HepG2 (cell line): ENCODE results near the gene PDGFB. TPM values are rescaled to one million over a fixed set of nuclear protein-coding genes. Genes with fewer than 3 reads are reported as not detected.

Experiments used
- ATAC-seq: fragments of 200-7000 bp; cut with Tn5 transposase; 3 replicates; pipeline ENCODE4 v1.9.1; 2020; ENCODE audit warnings: mild to moderate bottlenecking, moderate library complexity
- BruUV-seq: library from RNA; stranded (reverse); fragments of 400-500 nt; replicated peaks from 2 replicates; lab custom pipeline; 2021; lab: Mats Ljungman, UMichigan
- CTCF ChIA-PET: fragments of 300-600 bp; formaldehyde crosslinking; extraction: SDS; loops from one replicate; lab custom pipeline; 2021; ENCODE audit warnings: low total read pairs, inconsistent platforms, low intra/inter-chr PET ratio; lab: Yijun Ruan, JAX
- POLR2A ChIA-PET: fragments of 350-600 bp; sonication (Branson Sonifier 250); formaldehyde crosslinking; loops from one replicate; lab custom pipeline; 2020; ENCODE audit warnings: antibody characterized with exemption, inconsistent platforms; lab: Yijun Ruan, JAX
- DNase-seq: peaks from one replicate; pipeline ENCODE4 v3.0.0-alpha.2; 2015; ENCODE audit warnings: low spot score
- FAIRE-seq: peaks from 3 replicates; lab custom pipeline; 2011; peaks lifted over from hg19 to GRCh38; lab: Jason Lieb, UNC
- H2AFZ ChIP-seq: one replicate; pipeline ENCODE4 v1.6.1; 2011; ENCODE audit warnings: low read length, inconsistent platforms
- H3K27ac ChIP-seq: fragments of 300-600 bp; 3 replicates; pipeline ENCODE4 v1.8.0; 2011; ENCODE audit warnings: mixed run types, mild to moderate bottlenecking, mixed read lengths, low read length, inconsistent platforms; ENCODE audit not compliant: insufficient read depth; ENCODE audit errors: extremely low read length
- H3K27me3 ChIP-seq, 2 experiments: fragments of 200-600 bp in 1 of 2; 2 replicates in 1 of 2; 3 replicates in 1 of 2; pipeline versions ENCODE4 v1.6.0 to v1.8.0; 2011; ENCODE audit warnings: low read length in 2 of 2, mild to moderate bottlenecking in 2 of 2, moderate library complexity in 2 of 2, inconsistent platforms in 1 of 2; ENCODE audit not compliant: insufficient read depth in 2 of 2, control insufficient read depth in 1 of 2
- H3K36me3 ChIP-seq, 2 experiments: fragments of 200-600 bp in 1 of 2; replicated peaks in 1 of 2; 2 replicates in 1 of 2; 3 replicates in 1 of 2; pipeline versions ENCODE4 v1.5.1 to v1.8.0; 2011; ENCODE audit warnings: low read length in 2 of 2, inconsistent platforms in 1 of 2; ENCODE audit not compliant: insufficient read depth in 2 of 2, control insufficient read depth in 1 of 2
- H3K4me1 ChIP-seq: 2 replicates; pipeline ENCODE4 v1.5.1; 2012; ENCODE audit warnings: low read length, inconsistent platforms; ENCODE audit not compliant: insufficient read depth
- H3K4me2 ChIP-seq: 2 replicates; pipeline ENCODE4 v1.6.0; 2011; ENCODE audit warnings: low read depth, low read length, inconsistent platforms
- H3K4me3 ChIP-seq, 3 experiments: fragments of 200-600 bp in 1 of 3; sonication (generic), shearing (Covaris generic) in 1 of 3; replicated peaks in 1 of 3; 2 replicates each; pipeline ENCODE4 v1.5.1; 2011 to 2016; ENCODE audit warnings: low read length in 3 of 3, inconsistent platforms in 2 of 3, low read depth in 2 of 3, mild to moderate bottlenecking in 2 of 3, control low read depth in 1 of 3, mixed read lengths in 1 of 3; ENCODE audit not compliant: insufficient read depth in 1 of 3
- H3K79me2 ChIP-seq: one replicate; pipeline ENCODE4 v1.6.1; 2011; ENCODE audit warnings: low read length, inconsistent platforms; ENCODE audit not compliant: insufficient read depth
- H3K9ac ChIP-seq: 2 replicates; pipeline ENCODE4 v1.6.0; 2011; ENCODE audit warnings: mild to moderate bottlenecking, low read depth, low read length, inconsistent platforms; ENCODE audit not compliant: insufficient read depth
- H3K9me3 ChIP-seq: 2 replicates; pipeline ENCODE4 v1.5.1; 2012; ENCODE audit warnings: mild to moderate bottlenecking, low read length
- H4K20me1 ChIP-seq: 2 replicates; pipeline ENCODE4 v1.6.0; 2011; ENCODE audit warnings: inconsistent platforms, mild to moderate bottlenecking, low read length, moderate library complexity; ENCODE audit not compliant: insufficient read depth
- ADNP ChIP-seq: sonication (generic); formaldehyde crosslinking; IDR thresholded peaks from 2 replicates; pipeline ENCODE4 v1.4.0; 2020; ENCODE audit warnings: missing genetic modification reagents
- BRF2 ChIP-seq: sonication (generic); formaldehyde crosslinking; IDR thresholded peaks from 2 replicates; pipeline ENCODE4 v1.8.1; 2022; ENCODE audit warnings: mild to moderate bottlenecking, missing genetic modification reagents
- CBX1 ChIP-seq: IDR thresholded peaks from one replicate; pipeline ENCODE4 v1.6.1; 2016; ENCODE audit warnings: antibody characterized with exemption, low read depth
- CCDC6 ChIP-seq: sonication (generic); formaldehyde crosslinking; IDR thresholded peaks from 2 replicates; pipeline ENCODE4 v1.8.1; 2022; ENCODE audit warnings: mild to moderate bottlenecking, missing genetic modification reagents, moderate library complexity
- ELF3 ChIP-seq: IDR thresholded peaks from 2 replicates; pipeline ENCODE4 v1.6.1; 2016; ENCODE audit warnings: missing genetic modification reagents, missing compliant biosample characterization
- HMGA1 ChIP-seq: sonication (generic); formaldehyde crosslinking; conservative IDR thresholded peaks from 2 replicates; pipeline ENCODE4 v1.4.0; 2020; ENCODE audit warnings: missing genetic modification reagents
- HNF4A ChIP-seq: sonication (generic); formaldehyde crosslinking; IDR thresholded peaks from 2 replicates; pipeline ENCODE4 v1.4.0; 2020; ENCODE audit warnings: missing genetic modification reagents
- KDM1A ChIP-seq: IDR thresholded peaks from 2 replicates; pipeline ENCODE4 v1.6.1; 2016; ENCODE audit warnings: missing compliant biosample characterization
- KDM2A ChIP-seq: sonication (generic); formaldehyde crosslinking; IDR thresholded peaks from 2 replicates; pipeline ENCODE4 v1.4.0; 2020; ENCODE audit warnings: low read depth, missing genetic modification reagents, borderline replicate concordance
- MED1 ChIP-seq: sonication (generic); formaldehyde crosslinking; IDR thresholded peaks from 2 replicates; pipeline ENCODE4 v1.4.0; 2020; ENCODE audit warnings: missing genetic modification reagents
- SKIL ChIP-seq: sonication (generic); formaldehyde crosslinking; IDR thresholded peaks from 2 replicates; pipeline ENCODE4 v1.8.0; 2022; ENCODE audit warnings: missing genetic modification reagents, mild to moderate bottlenecking, moderate library complexity, borderline replicate concordance
- SOX13 ChIP-seq, 3 experiments: fragments of 450-650 bp in 1 of 3; sonication (generic) in 1 of 3; formaldehyde crosslinking in 1 of 3; IDR thresholded peaks in 2 of 3; conservative IDR thresholded peaks in 1 of 3; 2 replicates each; pipeline versions ENCODE4 v1.5.0 to v1.6.1; 2016 to 2020; ENCODE audit warnings: antibody characterized with exemption in 1 of 3, mild to moderate bottlenecking in 1 of 3, missing compliant biosample characterization in 1 of 3, missing genetic modification reagents in 1 of 3, moderate library complexity in 1 of 3
- STAT5B ChIP-seq: sonication (generic); formaldehyde crosslinking; IDR thresholded peaks from 2 replicates; pipeline ENCODE4 v1.4.0; 2020; ENCODE audit warnings: missing genetic modification reagents
- ZFX ChIP-seq: sonication (generic); formaldehyde crosslinking; IDR thresholded peaks from 2 replicates; pipeline ENCODE4 v1.4.0; 2020; ENCODE audit warnings: mild to moderate bottlenecking, low read depth, missing genetic modification reagents, moderate library complexity
- ZNF292 ChIP-seq: sonication (generic); formaldehyde crosslinking; IDR thresholded peaks from 2 replicates; pipeline ENCODE4 v1.8.1; 2022; ENCODE audit warnings: mild to moderate bottlenecking, low read depth, missing genetic modification reagents, borderline replicate concordance
- ZNF580 ChIP-seq: IDR thresholded peaks from 2 replicates; pipeline ENCODE4 v1.6.1; 2016; ENCODE audit warnings: low read depth, borderline replicate concordance
- ZNF629 ChIP-seq: sonication (generic); formaldehyde crosslinking; conservative IDR thresholded peaks from 2 replicates; pipeline ENCODE4 v1.5.0; 2020; ENCODE audit warnings: missing genetic modification reagents
- WGBS: methylation state at CpG from one replicate; pipeline ENCODE4 v1.1.6; 2017; ENCODE audit warnings: low lambda C conversion rate; 5-methylcytosine and 5-hydroxymethylcytosine counted together
- in situ Hi-C: cut with HindIII; loops from 2 replicates; pipeline ENCODE4 v1.10.0; 2017; ENCODE audit warnings: low pct_unique_long_range_greater_than_20kb; ENCODE audit not compliant: extremely low pct_ligation_motif_present
- intact Hi-C: fragments of 100-400 bp; cut with micrococcal nuclease; formaldehyde crosslinking; loops from one replicate; pipeline ENCODE4 v1.10.0; 2022; ENCODE audit not compliant: unreplicated experiment
- polyA plus RNA-seq, 8 experiments: library from polyadenylated mRNA; depleted of rRNA in 3 of 8; stranded (reverse) in 7 of 8; unstranded in 1 of 8; fragments of >200 nt; fragmentation: Illumina TruSeq in 4 of 8; extraction: Trizol in 4 of 8; gene quantifications; 2 replicates each; pipeline versions ENCODE4 v1.2.1 to v1.2.3, GENCODE V29; 2011 to 2016; ENCODE audit warnings: low read depth in 4 of 8, missing spikeins in 1 of 8, mixed read lengths in 1 of 8; ENCODE audit not compliant: insufficient read depth in 1 of 8
- total RNA-seq, 5 experiments: library from RNA; depleted of rRNA; stranded (reverse); fragments of >200 nt; fragmentation: Illumina TruSeq; extraction: Trizol; gene quantifications; 2 replicates each; pipeline ENCODE4 v1.2.3, GENCODE V29; 2016; ENCODE audit warnings: low read depth in 1 of 5
- TF ChIP-seq, protein P1 (sequence below): sonication (generic); formaldehyde crosslinking; IDR thresholded peaks from 2 replicates; pipeline ENCODE4 v1.4.0; 2020; ENCODE audit warnings: missing genetic modification reagents, mild to moderate bottlenecking, borderline replicate concordance

The PDGFB gene
- total and polyA plus RNA-seq, 2 of the 13 experiments (the other 11 are each of a cell fraction or from before 2014, with no cell fraction given): 1.4 to 10.1 TPM

DNA sequence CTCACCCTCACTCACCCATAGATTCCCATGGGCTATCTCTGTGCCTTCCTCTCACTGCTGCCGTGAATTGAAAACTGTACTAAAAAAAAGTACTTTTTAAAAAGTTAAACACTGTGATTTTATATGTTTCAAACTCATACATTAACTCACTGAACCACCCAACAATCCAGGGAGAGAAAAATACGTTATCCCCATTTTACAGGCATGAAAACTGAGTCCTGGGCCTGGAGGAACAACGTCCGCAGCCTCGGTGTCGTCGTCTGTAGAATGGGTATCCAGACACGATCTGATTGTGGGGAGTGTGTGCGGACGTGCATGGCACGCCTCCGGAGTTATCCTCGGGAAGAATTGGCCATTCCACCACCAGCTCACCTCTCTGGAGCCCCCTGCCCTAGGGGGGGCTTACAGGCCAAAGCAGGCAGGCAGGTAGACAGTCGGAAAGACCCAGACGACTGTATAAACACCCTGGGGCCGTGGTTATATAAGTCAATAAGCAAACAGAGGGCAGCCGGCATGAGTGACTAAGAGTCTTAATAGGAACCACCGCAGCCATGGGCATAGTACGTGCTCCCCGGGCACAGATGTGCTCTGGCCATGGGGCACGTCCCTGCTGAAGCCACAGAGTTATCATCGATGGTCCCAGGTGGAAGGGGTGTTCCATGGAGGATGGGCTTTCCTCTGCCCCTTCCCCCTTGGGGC, 7.1 kb upstream of the PDGFB start:
- ChIA-PET CTCF (no interaction called here), POLR2A (no interaction called here)
- Histone ChIP-seq H3K27me3 (peaks cover 9 to 38% of the 10 kb centered on the region in 2 experiments; a peak in 3 of 5 replicates), H3K4me3 (peak overlapping the region in 2 of 3 experiments; percentile 30 to 49; a peak in 3 of 6 replicates), H3K36me3 (no peaks in the 10 kb centered on the region), H2AFZ (no peak overlapping the region), H3K4me1 (peaks cover 70% of the 10 kb centered on the region), H3K9me3 (no peaks in the 10 kb centered on the region), H3K27ac (no peak overlapping the region), H4K20me1 (no peaks in the 10 kb centered on the region), H3K4me2 (peak overlapping the region; percentile 46), H3K9ac (peak overlapping the region; percentile 14; the same call in 1 of the 2 replicates), H3K79me2 (no peaks in the 10 kb centered on the region)
- 43% methylated on average over 17 of the region's 22 CpGs for WGBS
- FAIRE-seq (no peak), ATAC-seq (peak; percentile 37), DNase-seq (peak; percentile 67)
- in situ Hi-C loops (no loop called here), intact Hi-C loops (no loop called here)
- BruUV-seq: no TSS peak
- TF ChIP-seq STAT5B (CRISPR knock-in tag) (no peak), SKIL (CRISPR knock-in tag) (peak; percentile 85), ZNF580 (CRISPR knock-in tag) (0 out of 2 replicates have a peak, but pooled peaks have one; percentile 29), HMGA1 (CRISPR knock-in tag) (no peak), ZFX (CRISPR knock-in tag) (peak; percentile 20; the same call in 1 of the 2 replicates), ZNF629 (peak; percentile 97), SOX13 (IDR thresholded peaks at IDR 0.05) (peak; percentile 13; the same call in 1 of the 2 replicates), SOX13 (CRISPR knock-in tag; conservative IDR thresholded peaks at IDR 0.05 in 1 of 2, IDR thresholded peaks at IDR 0.05 in 1 of 2) (no peak), ZNF292 (CRISPR knock-in tag) (no peak), ELF3 (CRISPR knock-in tag) (peak; percentile 56; the same call in 1 of the 2 replicates), MED1 (CRISPR knock-in tag) (peak; percentile 72), KDM2A (CRISPR knock-in tag) (peak; percentile 23; the same call in 1 of the 2 replicates), KDM1A (CRISPR knock-in tag) (peak; percentile 93), CBX1 (no peak), ADNP (CRISPR knock-in tag) (peak; percentile 88), HNF4A (0 out of 2 replicates have a peak, but pooled peaks have one; percentile 3), CCDC6 (CRISPR knock-in tag) (no peak), BRF2 (CRISPR knock-in tag) (no peak)
- TF ChIP-seq, protein P1, sequence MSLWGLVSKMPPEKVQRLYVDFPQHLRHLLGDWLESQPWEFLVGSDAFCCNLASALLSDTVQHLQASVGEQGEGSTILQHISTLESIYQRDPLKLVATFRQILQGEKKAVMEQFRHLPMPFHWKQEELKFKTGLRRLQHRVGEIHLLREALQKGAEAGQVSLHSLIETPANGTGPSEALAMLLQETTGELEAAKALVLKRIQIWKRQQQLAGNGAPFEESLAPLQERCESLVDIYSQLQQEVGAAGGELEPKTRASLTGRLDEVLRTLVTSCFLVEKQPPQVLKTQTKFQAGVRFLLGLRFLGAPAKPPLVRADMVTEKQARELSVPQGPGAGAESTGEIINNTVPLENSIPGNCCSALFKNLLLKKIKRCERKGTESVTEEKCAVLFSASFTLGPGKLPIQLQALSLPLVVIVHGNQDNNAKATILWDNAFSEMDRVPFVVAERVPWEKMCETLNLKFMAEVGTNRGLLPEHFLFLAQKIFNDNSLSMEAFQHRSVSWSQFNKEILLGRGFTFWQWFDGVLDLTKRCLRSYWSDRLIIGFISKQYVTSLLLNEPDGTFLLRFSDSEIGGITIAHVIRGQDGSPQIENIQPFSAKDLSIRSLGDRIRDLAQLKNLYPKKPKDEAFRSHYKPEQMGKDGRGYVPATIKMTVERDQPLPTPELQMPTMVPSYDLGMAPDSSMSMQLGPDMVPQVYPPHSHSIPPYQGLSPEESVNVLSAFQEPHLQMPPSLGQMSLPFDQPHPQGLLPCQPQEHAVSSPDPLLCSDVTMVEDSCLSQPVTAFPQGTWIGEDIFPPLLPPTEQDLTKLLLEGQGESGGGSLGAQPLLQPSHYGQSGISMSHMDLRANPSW (CRISPR knock-in tag): no peak
